SK-N-SH (cell line): ENCODE data around the gene EZH1. TPM values are rescaled to one million over a fixed set of nuclear protein-coding genes. Genes with fewer than 3 reads are reported as not detected.

ENCODE experiments used
- CTCF ChIA-PET: fragments of 300-600, 350-600 bp; formaldehyde crosslinking; extraction: SDS; loops from one replicate; lab custom pipeline; 2021; lab: Yijun Ruan, JAX
- POLR2A ChIA-PET: fragments of 350-600 bp; sonication (Branson Sonifier 250); formaldehyde crosslinking; extraction: SDS; loops from one replicate; lab custom pipeline; 2020; ENCODE audit warnings: antibody characterized with exemption, inconsistent platforms; lab: Yijun Ruan, JAX
- DNase-seq: peaks from one replicate; pipeline ENCODE4 v3.0.0; 2012
- H2AFZ ChIP-seq: fragments of 200-600 bp; sonication (generic); 2 replicates; pipeline ENCODE4 v1.8.1; 2016; ENCODE audit warnings: antibody characterized with exemption, mild to moderate bottlenecking, low read depth
- H3F3A ChIP-seq: fragments of 200-600 bp; sonication (generic); replicated peaks from 2 replicates; pipeline ENCODE3; 2016; ENCODE audit warnings: antibody characterized with exemption, mild to moderate bottlenecking; ENCODE audit not compliant: insufficient read depth
- H3K27ac ChIP-seq, 2 experiments: fragments of 200-500 bp in 1 of 2; fragments of 200-600 bp in 1 of 2; sonication (Bioruptor generic) in 1 of 2; sonication (generic), shearing (Covaris generic) in 1 of 2; 2 replicates each; pipeline versions ENCODE4 v1.5.1 to v1.6.1; 2014 to 2016; ENCODE audit warnings: low read depth in 2 of 2, inconsistent platforms in 1 of 2, low read length in 1 of 2, mild to moderate bottlenecking in 1 of 2, mixed read lengths in 1 of 2
- H3K27me3 ChIP-seq: fragments of 200-600 bp; sonication (generic), shearing (Covaris generic); 2 replicates; pipeline ENCODE4 v1.6.1; 2016; ENCODE audit warnings: mixed run types; ENCODE audit not compliant: insufficient read depth
- H3K36me3 ChIP-seq, 2 experiments: fragments of 200-500 bp in 1 of 2; fragments of 200-600 bp in 1 of 2; sonication (Bioruptor generic) in 1 of 2; sonication (generic) in 1 of 2; replicated peaks in 1 of 2; 2 replicates each; pipeline versions ENCODE3 to v1.5.1; 2014 to 2016; ENCODE audit warnings: low read length in 1 of 2, mild to moderate bottlenecking in 1 of 2; ENCODE audit not compliant: insufficient read depth in 2 of 2, control insufficient read depth in 1 of 2
- H3K4me1 ChIP-seq, 2 experiments: fragments of 200-500 bp in 1 of 2; fragments of 200-600 bp in 1 of 2; sonication (Bioruptor generic) in 1 of 2; sonication (generic), shearing (Covaris generic) in 1 of 2; 2 replicates each; pipeline versions ENCODE4 v1.5.1 to v1.6.1; 2014 to 2016; ENCODE audit warnings: low read depth in 1 of 2, low read length in 1 of 2, mixed run types in 1 of 2; ENCODE audit not compliant: insufficient read depth in 2 of 2, control insufficient read depth in 1 of 2
- H3K4me2 ChIP-seq: fragments of 200-600 bp; sonication (generic), shearing (Covaris generic); 2 replicates; pipeline ENCODE4 v1.6.1; 2017; ENCODE audit warnings: mixed run types
- H3K4me3 ChIP-seq, 2 experiments: fragments of 200-500 bp in 1 of 2; fragments of 200-600 bp in 1 of 2; sonication (Bioruptor generic) in 1 of 2; sonication (generic), shearing (Covaris generic) in 1 of 2; 2 replicates each; pipeline versions ENCODE4 v1.5.1 to v1.8.1; 2014 to 2016; ENCODE audit warnings: low read depth in 2 of 2, inconsistent platforms in 1 of 2, low read length in 1 of 2, mild to moderate bottlenecking in 1 of 2, mixed read lengths in 1 of 2, moderate library complexity in 1 of 2
- H3K79me2 ChIP-seq: fragments of 200-600 bp; sonication (generic); 2 replicates; pipeline ENCODE4 v1.8.1; 2017; ENCODE audit warnings: mild to moderate bottlenecking; ENCODE audit not compliant: insufficient read depth
- H3K9ac ChIP-seq: fragments of 200-600 bp; sonication (generic); 2 replicates; pipeline ENCODE4 v1.6.1; 2017; ENCODE audit warnings: mixed run types
- H3K9me2 ChIP-seq: fragments of 200-600 bp; sonication (generic); 2 replicates; pipeline ENCODE4 v1.6.1; 2017; ENCODE audit warnings: mixed run types
- H3K9me3 ChIP-seq: fragments of 200-600 bp; sonication (generic); 2 replicates; pipeline ENCODE4 v1.6.1; 2017; ENCODE audit warnings: mixed run types, mild to moderate bottlenecking, moderate library complexity
- H4K20me1 ChIP-seq: fragments of 200-600 bp; sonication (generic); 2 replicates; pipeline ENCODE4 v1.6.1; 2017; ENCODE audit warnings: mild to moderate bottlenecking, mixed run types; ENCODE audit not compliant: insufficient read depth
- ELF1 ChIP-seq: IDR thresholded peaks from 2 replicates; pipeline ENCODE4 v1.4.0; 2012
- MXI1 ChIP-seq: IDR thresholded peaks from 2 replicates; pipeline ENCODE4 v1.6.1; 2012; ENCODE audit warnings: mild to moderate bottlenecking, low read depth, low read length, improper control_type of control experiment
- NFIC ChIP-seq: IDR thresholded peaks from 2 replicates; pipeline ENCODE4 v1.4.0; 2012; ENCODE audit warnings: borderline replicate concordance
- RAD21 ChIP-seq: IDR thresholded peaks from 2 replicates; pipeline ENCODE4 v1.6.1; 2012; ENCODE audit warnings: mild to moderate bottlenecking, low read length
- RCOR1 ChIP-seq: fragments of 150-350 bp; IDR thresholded peaks from 2 replicates; pipeline ENCODE4 v1.6.1; 2017; ENCODE audit warnings: antibody characterized with exemption, low read length
- SMC3 ChIP-seq: IDR thresholded peaks from 2 replicates; pipeline ENCODE4 v1.6.1; 2012; ENCODE audit warnings: low read depth, low read length, improper control_type of control experiment
- TEAD4 ChIP-seq: IDR thresholded peaks from 2 replicates; pipeline ENCODE4 v1.4.0; 2012; ENCODE audit warnings: mild to moderate bottlenecking, borderline replicate concordance; ENCODE audit not compliant: insufficient read depth
- YY1 ChIP-seq: IDR thresholded peaks from 2 replicates; pipeline ENCODE4 v1.4.0; 2012; ENCODE audit warnings: low read depth, mild to moderate bottlenecking
- WGBS: methylation state at CpG from one replicate; pipeline ENCODE4 v1.1.6; 2017; ENCODE audit warnings: low lambda C conversion rate; 5-methylcytosine and 5-hydroxymethylcytosine counted together
- polyA plus RNA-seq, 3 experiments: library from polyadenylated mRNA; depleted of rRNA; stranded (reverse); fragments of >200 nt; gene quantifications; 2 replicates each; pipeline ENCODE4 v1.2.3, GENCODE V29; 2012
- TF ChIP-seq, protein P1 (sequence below): fragments of 150-350 bp; IDR thresholded peaks from 2 replicates; pipeline ENCODE4 v1.6.1; 2016; ENCODE audit warnings: mild to moderate bottlenecking, low read depth, low read length
- TF ChIP-seq, protein P2 (sequence below): fragments of 200-600 bp; sonication (generic); IDR thresholded peaks from 2 replicates; pipeline ENCODE4 v1.6.1; 2017; ENCODE audit warnings: antibody characterized with exemption, mild to moderate bottlenecking, moderate library complexity
- TF ChIP-seq, protein P3 (sequence below): IDR thresholded peaks from 2 replicates; pipeline ENCODE4 v1.6.1; 2012; ENCODE audit warnings: mild to moderate bottlenecking, low read depth, low read length, moderate library complexity
- TF ChIP-seq, protein P4 (sequence below): fragments of 150-350 bp; IDR thresholded peaks from 2 replicates; pipeline ENCODE4 v1.6.1; 2017; ENCODE audit warnings: antibody characterized with exemption, low read length, low read depth, borderline replicate concordance
- TF ChIP-seq, protein P5 (sequence below): IDR thresholded peaks from 2 replicates; pipeline ENCODE4 v1.4.0; 2012; ENCODE audit warnings: low read depth

EZH1 gene
- polyA plus RNA-seq, 1 of the 3 experiments (the other 2 are of a cell fraction): 28.6 TPM

DNA sequence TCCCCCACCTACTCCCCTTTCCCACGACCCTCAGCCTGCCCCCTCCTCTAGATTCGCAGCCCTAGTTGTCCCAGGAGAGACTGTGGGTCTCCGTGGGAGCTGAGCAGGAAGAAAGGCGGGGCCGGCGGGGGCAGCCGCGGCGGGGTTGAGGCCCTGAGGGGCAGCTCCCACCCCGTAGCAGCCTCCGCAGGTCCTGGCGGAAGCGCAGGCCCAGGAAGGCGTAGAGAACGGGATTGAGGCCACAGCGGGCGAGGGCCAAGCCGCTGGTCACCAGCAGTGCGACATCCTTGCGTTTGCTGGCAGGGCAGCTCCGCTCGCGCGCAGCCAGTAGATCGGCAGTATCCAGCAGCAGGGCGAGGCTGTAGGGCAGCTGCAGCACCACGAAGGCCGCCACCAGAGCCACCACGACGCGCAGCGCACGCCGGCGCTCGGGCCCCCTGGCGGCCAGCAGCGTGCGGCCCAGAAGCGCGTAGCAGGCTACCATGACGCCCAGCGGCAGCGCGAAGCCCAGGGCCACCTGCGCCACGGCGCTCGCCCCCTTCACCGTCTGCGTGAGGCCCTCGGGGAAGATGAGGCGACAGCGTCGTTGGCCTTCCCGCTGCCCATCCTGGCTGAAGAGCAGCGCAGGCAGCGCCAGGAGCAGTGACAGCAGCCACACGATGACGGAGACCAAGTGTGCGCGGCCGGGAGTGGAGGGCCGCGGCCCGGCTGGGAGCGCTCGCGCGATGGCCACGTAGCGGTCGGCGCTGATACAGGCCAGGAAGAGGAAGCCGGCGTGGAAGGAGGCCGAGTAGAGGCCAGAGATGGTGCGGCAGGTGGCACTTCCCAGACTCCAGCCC is 65.1 kb downstream of the EZH1 start:
- Histone ChIP-seq H3K27me3 (no peaks in the 10 kb centered on the region), H3F3A (peaks cover 33% of the 10 kb centered on the region), H3K27ac (peak overlapping the region; percentile 87 to 99), H3K79me2 (peaks cover 23% of the 10 kb centered on the region), H3K36me3 (no peaks in the 10 kb centered on the region), H3K4me3 (peak overlapping the region; percentile 28 to 50), H4K20me1 (peaks cover 13% of the 10 kb centered on the region), H3K4me1 (peaks cover 11 to 51% of the 10 kb centered on the region in 2 experiments), H3K9me3 (no peaks in the 10 kb centered on the region), H3K9ac (peak overlapping the region; percentile 78), H3K9me2 (no peaks in the 10 kb centered on the region), H3K4me2 (peak overlapping the region; percentile 90), H2AFZ (peak overlapping the region; percentile 84)
- CTCF ChIA-PET: interaction anchor here (0.6 to 8.9 kb wide), 39 partner anchors 9 to 145 kb away, joined by 3 to 221 read pairs (median 4); partner anchors contain the start of genes BECN1, COASY, MLX and NAGLU
- DNase-seq: peak; percentile 86
- POLR2A ChIA-PET: interaction anchor here (0.6 to 6.0 kb wide), 8 partner anchors 22 to 102 kb away, joined by 3 to 63 read pairs (median 3); partner anchors contain the start of genes PSMC3IP, RETREG3 and TUBG1
- 42% methylated on average over 44 of the region's 78 CpGs for WGBS
- peak; percentile 42; the same call in 1 of the 2 replicates for TF ChIP-seq ELF1
- peak; percentile 63; the same call in 1 of the 2 replicates for TF ChIP-seq RCOR1
- TF ChIP-seq, protein P1, sequence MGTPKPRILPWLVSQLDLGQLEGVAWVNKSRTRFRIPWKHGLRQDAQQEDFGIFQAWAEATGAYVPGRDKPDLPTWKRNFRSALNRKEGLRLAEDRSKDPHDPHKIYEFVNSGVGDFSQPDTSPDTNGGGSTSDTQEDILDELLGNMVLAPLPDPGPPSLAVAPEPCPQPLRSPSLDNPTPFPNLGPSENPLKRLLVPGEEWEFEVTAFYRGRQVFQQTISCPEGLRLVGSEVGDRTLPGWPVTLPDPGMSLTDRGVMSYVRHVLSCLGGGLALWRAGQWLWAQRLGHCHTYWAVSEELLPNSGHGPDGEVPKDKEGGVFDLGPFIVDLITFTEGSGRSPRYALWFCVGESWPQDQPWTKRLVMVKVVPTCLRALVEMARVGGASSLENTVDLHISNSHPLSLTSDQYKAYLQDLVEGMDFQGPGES: no peak
- TF ChIP-seq, protein P2, sequence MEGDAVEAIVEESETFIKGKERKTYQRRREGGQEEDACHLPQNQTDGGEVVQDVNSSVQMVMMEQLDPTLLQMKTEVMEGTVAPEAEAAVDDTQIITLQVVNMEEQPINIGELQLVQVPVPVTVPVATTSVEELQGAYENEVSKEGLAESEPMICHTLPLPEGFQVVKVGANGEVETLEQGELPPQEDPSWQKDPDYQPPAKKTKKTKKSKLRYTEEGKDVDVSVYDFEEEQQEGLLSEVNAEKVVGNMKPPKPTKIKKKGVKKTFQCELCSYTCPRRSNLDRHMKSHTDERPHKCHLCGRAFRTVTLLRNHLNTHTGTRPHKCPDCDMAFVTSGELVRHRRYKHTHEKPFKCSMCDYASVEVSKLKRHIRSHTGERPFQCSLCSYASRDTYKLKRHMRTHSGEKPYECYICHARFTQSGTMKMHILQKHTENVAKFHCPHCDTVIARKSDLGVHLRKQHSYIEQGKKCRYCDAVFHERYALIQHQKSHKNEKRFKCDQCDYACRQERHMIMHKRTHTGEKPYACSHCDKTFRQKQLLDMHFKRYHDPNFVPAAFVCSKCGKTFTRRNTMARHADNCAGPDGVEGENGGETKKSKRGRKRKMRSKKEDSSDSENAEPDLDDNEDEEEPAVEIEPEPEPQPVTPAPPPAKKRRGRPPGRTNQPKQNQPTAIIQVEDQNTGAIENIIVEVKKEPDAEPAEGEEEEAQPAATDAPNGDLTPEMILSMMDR: peak; percentile 74
- peak; percentile 70 for TF ChIP-seq RAD21
- TF ChIP-seq, protein P3, sequence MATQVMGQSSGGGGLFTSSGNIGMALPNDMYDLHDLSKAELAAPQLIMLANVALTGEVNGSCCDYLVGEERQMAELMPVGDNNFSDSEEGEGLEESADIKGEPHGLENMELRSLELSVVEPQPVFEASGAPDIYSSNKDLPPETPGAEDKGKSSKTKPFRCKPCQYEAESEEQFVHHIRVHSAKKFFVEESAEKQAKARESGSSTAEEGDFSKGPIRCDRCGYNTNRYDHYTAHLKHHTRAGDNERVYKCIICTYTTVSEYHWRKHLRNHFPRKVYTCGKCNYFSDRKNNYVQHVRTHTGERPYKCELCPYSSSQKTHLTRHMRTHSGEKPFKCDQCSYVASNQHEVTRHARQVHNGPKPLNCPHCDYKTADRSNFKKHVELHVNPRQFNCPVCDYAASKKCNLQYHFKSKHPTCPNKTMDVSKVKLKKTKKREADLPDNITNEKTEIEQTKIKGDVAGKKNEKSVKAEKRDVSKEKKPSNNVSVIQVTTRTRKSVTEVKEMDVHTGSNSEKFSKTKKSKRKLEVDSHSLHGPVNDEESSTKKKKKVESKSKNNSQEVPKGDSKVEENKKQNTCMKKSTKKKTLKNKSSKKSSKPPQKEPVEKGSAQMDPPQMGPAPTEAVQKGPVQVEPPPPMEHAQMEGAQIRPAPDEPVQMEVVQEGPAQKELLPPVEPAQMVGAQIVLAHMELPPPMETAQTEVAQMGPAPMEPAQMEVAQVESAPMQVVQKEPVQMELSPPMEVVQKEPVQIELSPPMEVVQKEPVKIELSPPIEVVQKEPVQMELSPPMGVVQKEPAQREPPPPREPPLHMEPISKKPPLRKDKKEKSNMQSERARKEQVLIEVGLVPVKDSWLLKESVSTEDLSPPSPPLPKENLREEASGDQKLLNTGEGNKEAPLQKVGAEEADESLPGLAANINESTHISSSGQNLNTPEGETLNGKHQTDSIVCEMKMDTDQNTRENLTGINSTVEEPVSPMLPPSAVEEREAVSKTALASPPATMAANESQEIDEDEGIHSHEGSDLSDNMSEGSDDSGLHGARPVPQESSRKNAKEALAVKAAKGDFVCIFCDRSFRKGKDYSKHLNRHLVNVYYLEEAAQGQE: no peak
- peak; percentile 80 for TF ChIP-seq MXI1
- no peak for TF ChIP-seq NFIC
- TF ChIP-seq, protein P4, sequence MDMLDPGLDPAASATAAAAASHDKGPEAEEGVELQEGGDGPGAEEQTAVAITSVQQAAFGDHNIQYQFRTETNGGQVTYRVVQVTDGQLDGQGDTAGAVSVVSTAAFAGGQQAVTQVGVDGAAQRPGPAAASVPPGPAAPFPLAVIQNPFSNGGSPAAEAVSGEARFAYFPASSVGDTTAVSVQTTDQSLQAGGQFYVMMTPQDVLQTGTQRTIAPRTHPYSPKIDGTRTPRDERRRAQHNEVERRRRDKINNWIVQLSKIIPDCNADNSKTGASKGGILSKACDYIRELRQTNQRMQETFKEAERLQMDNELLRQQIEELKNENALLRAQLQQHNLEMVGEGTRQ: no peak
- 0 out of 2 replicates have a peak, but pooled peaks have one; percentile 49 for TF ChIP-seq YY1
- TF ChIP-seq SMC3: peak; percentile 86
- TF ChIP-seq, protein P5, sequence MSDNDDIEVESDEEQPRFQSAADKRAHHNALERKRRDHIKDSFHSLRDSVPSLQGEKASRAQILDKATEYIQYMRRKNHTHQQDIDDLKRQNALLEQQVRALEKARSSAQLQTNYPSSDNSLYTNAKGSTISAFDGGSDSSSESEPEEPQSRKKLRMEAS: peak; percentile 95
- TF ChIP-seq TEAD4: 0 out of 2 replicates have a peak, but pooled peaks have one; percentile 14
